Suprapubic skin (tissue), 4 donors: ENCODE results near the gene CAPN10.

Experiments used
- EP300 ChIP-seq: sonication (generic); formaldehyde crosslinking; IDR thresholded peaks from one replicate; pipeline ENCODE4 v1.6.1; 2017; ENCODE audit warnings: antibody characterized with exemption
- POLR2A ChIP-seq, 2 donors: fragments of 450-650 bp; IDR thresholded peaks; one replicate each; pipeline ENCODE4 v1.6.1; 2017; ENCODE audit warnings: antibody characterized with exemption in 2 of 2, mild to moderate bottlenecking in 2 of 2, moderate library complexity in 2 of 2
- POLR2AphosphoS5 ChIP-seq, 3 donors: sonication (generic); formaldehyde crosslinking; IDR thresholded peaks; one replicate each; pipeline ENCODE4 v1.6.1; 2017; ENCODE audit warnings: antibody characterized with exemption in 3 of 3
- TF ChIP-seq, protein P1 (sequence below), 2 donors: fragments of 200-600 bp in 1 of 2; fragments of 450-650 bp in 1 of 2; sonication (generic) in 1 of 2; IDR thresholded peaks; one replicate each; pipeline ENCODE4 v1.5.1; 2016 to 2019; ENCODE audit warnings: antibody characterized with exemption in 2 of 2, mild to moderate bottlenecking in 1 of 2, moderate library complexity in 1 of 2

DNA sequence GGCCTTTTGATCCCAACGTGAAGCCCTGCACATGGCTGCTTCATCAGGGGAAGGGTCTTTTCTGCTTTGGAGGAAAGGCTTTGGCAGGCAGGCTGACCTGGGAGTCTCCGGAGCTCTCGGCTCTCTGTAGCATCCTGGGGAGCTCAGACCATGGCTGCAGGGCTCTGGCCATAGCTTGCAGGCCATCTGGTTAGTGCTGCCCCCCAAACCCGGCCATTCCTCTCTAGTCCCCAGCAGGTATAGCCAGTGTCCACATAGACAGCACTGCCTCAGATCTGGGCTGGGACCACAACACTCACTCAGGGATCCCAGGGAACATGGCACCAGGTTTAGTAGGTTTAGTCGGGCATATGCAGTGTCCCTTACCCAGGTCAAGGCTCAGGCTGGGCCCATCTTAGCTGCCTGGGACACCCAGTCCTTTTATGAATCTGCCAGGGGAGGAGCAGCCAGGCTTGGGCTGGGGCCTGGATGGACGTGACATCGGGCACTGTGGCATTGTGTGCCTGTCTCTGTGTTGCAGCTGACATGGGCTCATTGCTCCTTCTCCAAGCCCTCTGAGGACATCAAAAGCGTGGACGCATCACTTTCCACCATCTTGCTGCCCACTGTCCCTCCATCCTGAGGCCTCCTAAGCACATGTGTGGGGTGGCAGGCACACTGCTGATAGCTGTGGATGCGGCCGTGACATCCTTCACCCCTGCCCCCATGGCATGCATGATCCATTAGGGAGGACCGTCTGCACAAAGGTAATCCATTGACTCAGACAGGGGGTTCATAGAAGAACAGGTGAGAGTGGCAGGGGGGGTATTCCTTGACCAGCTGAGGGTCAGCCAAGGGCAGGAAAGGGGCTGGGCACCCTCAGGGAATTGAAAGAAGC lies 19.6 kb downstream of the CAPN10 start:
- TF ChIP-seq, protein P1, sequence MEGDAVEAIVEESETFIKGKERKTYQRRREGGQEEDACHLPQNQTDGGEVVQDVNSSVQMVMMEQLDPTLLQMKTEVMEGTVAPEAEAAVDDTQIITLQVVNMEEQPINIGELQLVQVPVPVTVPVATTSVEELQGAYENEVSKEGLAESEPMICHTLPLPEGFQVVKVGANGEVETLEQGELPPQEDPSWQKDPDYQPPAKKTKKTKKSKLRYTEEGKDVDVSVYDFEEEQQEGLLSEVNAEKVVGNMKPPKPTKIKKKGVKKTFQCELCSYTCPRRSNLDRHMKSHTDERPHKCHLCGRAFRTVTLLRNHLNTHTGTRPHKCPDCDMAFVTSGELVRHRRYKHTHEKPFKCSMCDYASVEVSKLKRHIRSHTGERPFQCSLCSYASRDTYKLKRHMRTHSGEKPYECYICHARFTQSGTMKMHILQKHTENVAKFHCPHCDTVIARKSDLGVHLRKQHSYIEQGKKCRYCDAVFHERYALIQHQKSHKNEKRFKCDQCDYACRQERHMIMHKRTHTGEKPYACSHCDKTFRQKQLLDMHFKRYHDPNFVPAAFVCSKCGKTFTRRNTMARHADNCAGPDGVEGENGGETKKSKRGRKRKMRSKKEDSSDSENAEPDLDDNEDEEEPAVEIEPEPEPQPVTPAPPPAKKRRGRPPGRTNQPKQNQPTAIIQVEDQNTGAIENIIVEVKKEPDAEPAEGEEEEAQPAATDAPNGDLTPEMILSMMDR (IDR thresholded peaks at IDR 0.05) = no peak
- TF ChIP-seq POLR2AphosphoS5 (IDR thresholded peaks at IDR 0.05) (no peak), POLR2A (IDR thresholded peaks at IDR 0.05) (no peak), EP300 (no peak)
